Measurements from ENCODE around the gene GLCCI1. TPM values are rescaled to one million over a fixed set of nuclear protein-coding genes. Genes with fewer than 3 reads are reported as not detected.
A peak's percentile ranks its signal among the peaks of the same experiment; 100 is the strongest.

The GLCCI1 gene
- total RNA-seq, 1 donor from 2014 or later, result 8.6 TPM

- DNase-seq (no peak), ATAC-seq (no peak)
- intact Hi-C loops (cut with micrococcal nuclease), result no loop called here
These were observed 11.1 kb upstream of the GLCCI1 start for GRCh38 chr7:7957513-7957912.

- no peak for DNase-seq
- ATAC-seq, result no peak
- intact Hi-C loops (cut with micrococcal nuclease), result no loop called here
These were observed 8.5 kb upstream of the GLCCI1 start for GRCh38 chr7:7959979-7960670.

- ATAC-seq (no peak), DNase-seq (no peak)
- intact Hi-C loops (cut with micrococcal nuclease), result no loop called here
These were observed 5.7 kb upstream of the GLCCI1 start for GRCh38 chr7:7962851-7963250.

- ATAC-seq (no peak), DNase-seq (no peak)
- intact Hi-C loops (cut with micrococcal nuclease), result no loop called here
These were observed 4.3 kb upstream of the GLCCI1 start for GRCh38 chr7:7964250-7964649.

GRCh38 chr7:7964691-7965090 is 3.9 kb upstream of the GLCCI1 start:
- intact Hi-C loops (cut with micrococcal nuclease), result no loop called here
- ATAC-seq, result no peak

GRCh38 chr7:7965301-7965700 is 3.3 kb upstream of the GLCCI1 start:
- intact Hi-C loops (cut with micrococcal nuclease), result no loop called here
- no peak for DNase-seq
- ATAC-seq, result no peak

More at GRCh38 chr7:7964691-7965090, 3.9 kb upstream of the GLCCI1 start:
- DNase-seq, result no peak

GRCh38 chr7:7966141-7966734 is 2.4 kb upstream of the GLCCI1 start:
- ATAC-seq (no peak), DNase-seq (no peak)
- intact Hi-C loops (cut with micrococcal nuclease), result no loop called here

- intact Hi-C loops (cut with micrococcal nuclease), result no loop called here
- ATAC-seq, result no peak
- no peak for DNase-seq
These were observed 581 bp upstream of the GLCCI1 start for GRCh38 chr7:7967886-7968543.

GRCh38 chr7:7969306-7970236 is 975 bp downstream of the GLCCI1 start:
- DNase-seq (peak; percentile 42), ATAC-seq (no peak)
- intact Hi-C loops (cut with micrococcal nuclease), result no loop called here

- intact Hi-C loops (cut with micrococcal nuclease), result no loop called here
- ATAC-seq (no peak), DNase-seq (no peak)
These were observed 1.6 kb downstream of the GLCCI1 start for GRCh38 chr7:7970237-7970530.

GRCh38 chr7:7970531-7971307 is 2.1 kb downstream of the GLCCI1 start:
- no peak for DNase-seq
- intact Hi-C loops (cut with micrococcal nuclease), result no loop called here
- ATAC-seq, result no peak

GRCh38 chr7:7971308-7972040 is 2.9 kb downstream of the GLCCI1 start:
- ATAC-seq (no peak), DNase-seq (no peak)
- intact Hi-C loops (cut with micrococcal nuclease), result no loop called here

- intact Hi-C loops (cut with micrococcal nuclease), result no loop called here
- DNase-seq (no peak), ATAC-seq (no peak)
These were observed 3.5 kb downstream of the GLCCI1 start for GRCh38 chr7:7972128-7972527.

GRCh38 chr7:7972922-7973594 is 4.5 kb downstream of the GLCCI1 start:
- ATAC-seq (no peak), DNase-seq (no peak)
- intact Hi-C loops (cut with micrococcal nuclease), result no loop called here

- ATAC-seq, result no peak
- DNase-seq, result no peak
- intact Hi-C loops (cut with micrococcal nuclease), result no loop called here
These were observed 8.1 kb downstream of the GLCCI1 start for GRCh38 chr7:7976677-7977076.

GRCh38 chr7:7977774-7978173 is 9.2 kb downstream of the GLCCI1 start:
- DNase-seq (no peak), ATAC-seq (no peak)
- intact Hi-C loops (cut with micrococcal nuclease), result no loop called here

GRCh38 chr7:7978860-7979259 is 10.3 kb downstream of the GLCCI1 start:
- intact Hi-C loops (cut with micrococcal nuclease), result no loop called here
- ATAC-seq, result no peak

GRCh38 chr7:7979558-7979957 is 11.0 kb downstream of the GLCCI1 start:
- no peak for ATAC-seq
- DNase-seq, result no peak
- intact Hi-C loops (cut with micrococcal nuclease), result no loop called here

More at GRCh38 chr7:7978860-7979259, 10.3 kb downstream of the GLCCI1 start:
- DNase-seq, result no peak

Data from left ventricle myocardium superior (tissue), 1 donor.